HepG2 (cell line): ENCODE data around the gene FGGY.

Experiments
- CTCF ChIP-seq: sonication (generic); formaldehyde crosslinking; IDR thresholded peaks from 2 replicates; pipeline ENCODE4 v1.5.0; 2020; ENCODE audit warnings: mild to moderate bottlenecking, missing genetic modification reagents, moderate library complexity
- IKZF5 ChIP-seq: IDR thresholded peaks from 2 replicates; pipeline ENCODE4 v1.6.1; 2018; ENCODE audit warnings: missing genetic modification reagents, mild to moderate bottlenecking, missing compliant biosample characterization
- SRF ChIP-seq: IDR thresholded peaks from 2 replicates; pipeline ENCODE4 v1.6.1; 2011; ENCODE audit warnings: mild to moderate bottlenecking, low read depth, low read length, moderate library complexity
- ZNF121 ChIP-seq: sonication (generic); formaldehyde crosslinking; IDR thresholded peaks from 2 replicates; pipeline ENCODE4 v1.5.0; 2020; ENCODE audit warnings: mild to moderate bottlenecking, missing genetic modification reagents

- TF ChIP-seq ZNF121 (CRISPR knock-in tag) (no peak), SRF (no peak), CTCF (no peak), IKZF5 (CRISPR knock-in tag) (no peak)
These were observed 70.6 kb downstream of the FGGY start for GRCh38 chr1:59367301-59368007.
